Skeletal muscle cell (primary cell): ENCODE results near the gene TOMM70.

Experiments
- DNase-seq: peaks from one replicate; pipeline ENCODE4 v3.0.0-alpha.2; 2010; ENCODE audit warnings: low read depth
- H3K4me3 ChIP-seq: 2 replicates; pipeline ENCODE4 v1.5.1; 2011; ENCODE audit warnings: low read depth, mild to moderate bottlenecking, control low read depth, low read length, moderate library complexity

The TOMM70 gene

DNA sequence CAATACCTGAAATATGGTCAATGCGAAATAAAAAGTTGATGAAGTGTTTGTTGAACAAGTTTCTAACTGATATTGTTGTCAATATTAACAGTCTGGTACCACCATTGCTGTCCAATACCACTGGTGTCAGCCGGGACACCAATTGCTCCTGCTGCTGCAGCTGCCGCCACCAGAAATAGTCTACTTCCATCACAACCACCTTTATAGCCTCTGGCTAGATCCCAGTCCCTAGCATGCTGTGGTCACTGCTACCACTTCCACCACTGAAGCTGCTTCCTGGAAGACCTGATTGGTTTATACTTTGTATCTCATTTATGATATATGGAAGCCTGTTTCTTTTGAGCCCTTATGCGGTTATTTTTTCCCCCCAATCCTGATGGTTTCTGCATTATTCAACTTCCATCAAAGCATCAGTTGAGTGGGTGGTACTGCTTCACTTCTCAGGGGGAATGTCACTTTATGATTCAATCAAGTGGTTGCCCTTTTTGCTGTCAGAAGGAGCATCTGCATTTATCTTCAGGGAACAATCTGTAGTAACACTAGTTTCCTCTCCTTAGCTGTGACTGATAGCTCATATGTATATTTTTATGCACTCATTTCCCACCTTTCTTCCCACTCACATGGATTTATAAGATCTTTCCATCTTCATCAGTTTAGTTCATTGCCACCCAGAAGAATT lies 12.2 kb upstream of the TOMM70 start:
- DNase-seq, result no peak
- H3K4me3 ChIP-seq, result no peak overlapping the region

GRCh38 chr3:100411091-100411982 lies 10.4 kb upstream of the TOMM70 start:
- no peak for DNase-seq
- no peak overlapping the region for H3K4me3 ChIP-seq

GRCh38 chr3:100407977-100408532 lies 7.2 kb upstream of the TOMM70 start:
- no peak overlapping the region for H3K4me3 ChIP-seq
- DNase-seq, result no peak

- no peak for DNase-seq
- H3K4me3 ChIP-seq, result no peak overlapping the region
These were observed 6.3 kb upstream of the TOMM70 start for GRCh38 chr3:100407164-100407563.

- no peak for DNase-seq
- H3K4me3 ChIP-seq, result no peak overlapping the region
These were observed 3.3 kb upstream of the TOMM70 start for GRCh38 chr3:100404250-100404548.

DNA sequence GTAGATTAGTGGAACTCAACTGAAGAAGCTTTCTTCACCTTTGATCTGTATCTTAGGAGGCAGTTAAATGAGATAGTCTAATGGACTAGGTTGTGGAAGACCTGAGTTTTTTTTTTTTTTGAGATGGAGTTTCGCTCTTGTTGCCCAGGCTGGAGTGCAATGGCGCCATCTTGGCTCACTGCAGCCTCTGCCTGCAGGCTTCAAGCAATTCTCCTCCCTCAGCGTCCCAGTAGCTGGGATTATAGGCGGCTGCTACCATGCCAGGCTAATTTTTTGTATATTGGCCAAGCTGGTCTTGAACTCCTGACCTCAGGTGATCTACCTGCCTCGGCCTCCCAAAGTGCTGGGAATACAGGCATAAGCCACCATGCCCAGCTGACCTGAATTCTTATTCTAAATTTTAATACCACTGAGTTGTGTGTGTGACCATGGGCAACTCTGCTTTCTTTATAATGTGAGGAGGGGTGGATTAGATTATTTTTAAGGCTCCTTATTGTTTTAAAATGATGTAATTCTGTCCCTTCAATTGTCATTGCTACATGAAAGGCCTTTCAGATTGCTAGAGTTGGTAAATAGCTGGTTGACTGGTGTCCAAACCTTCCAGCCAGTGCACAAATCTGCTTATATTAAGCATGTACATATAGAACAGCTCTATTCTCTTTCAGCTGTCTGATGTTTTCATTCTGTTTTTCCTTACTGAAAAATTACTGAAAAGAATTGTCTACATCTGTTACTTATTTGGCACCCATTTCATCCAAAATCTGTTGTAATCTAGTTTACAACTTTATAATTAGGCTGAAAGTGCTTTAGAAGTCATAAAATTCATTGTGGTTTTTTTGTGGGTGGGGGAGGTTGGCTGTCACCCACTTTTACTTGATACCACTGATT lies 2.7 kb upstream of the TOMM70 start:
- DNase-seq, result no peak
- H3K4me3 ChIP-seq, result peak overlapping the region; percentile 94

- DNase-seq, result no peak
- H3K4me3 ChIP-seq, result peak overlapping the region; percentile 94
These were observed 2.0 kb upstream of the TOMM70 start for GRCh38 chr3:100402891-100403290.

GRCh38 chr3:100402256-100402655 lies 1.4 kb upstream of the TOMM70 start:
- no peak for DNase-seq
- peak overlapping the region; percentile 94 for H3K4me3 ChIP-seq

DNA sequence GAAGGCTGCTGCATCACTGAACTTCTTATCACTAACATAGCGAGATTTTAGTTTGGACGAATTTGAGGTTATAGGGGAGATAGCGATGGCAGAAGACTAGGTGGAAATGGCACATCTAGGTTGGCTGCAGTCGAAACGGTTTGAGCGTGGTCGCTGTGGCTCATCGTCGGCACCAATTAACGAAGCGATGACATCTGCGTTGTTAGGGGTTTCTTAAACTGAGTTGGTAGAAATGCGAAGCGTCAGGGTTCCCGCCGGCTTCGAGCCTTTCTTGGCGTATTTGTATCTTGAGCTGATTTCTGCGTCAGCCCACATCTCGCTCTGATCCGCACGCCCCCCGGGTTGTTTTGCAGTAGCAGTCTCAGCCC lies 769 bp upstream of the TOMM70 start:
- no peak for DNase-seq

GRCh38 chr3:100400419-100400779 lies 490 bp downstream of the TOMM70 start:
- H3K4me3 ChIP-seq, result peak overlapping the region; percentile 94

More for the DNA sequence above, 769 bp upstream of the TOMM70 start:
- peak overlapping the region; percentile 94 for H3K4me3 ChIP-seq

DNA sequence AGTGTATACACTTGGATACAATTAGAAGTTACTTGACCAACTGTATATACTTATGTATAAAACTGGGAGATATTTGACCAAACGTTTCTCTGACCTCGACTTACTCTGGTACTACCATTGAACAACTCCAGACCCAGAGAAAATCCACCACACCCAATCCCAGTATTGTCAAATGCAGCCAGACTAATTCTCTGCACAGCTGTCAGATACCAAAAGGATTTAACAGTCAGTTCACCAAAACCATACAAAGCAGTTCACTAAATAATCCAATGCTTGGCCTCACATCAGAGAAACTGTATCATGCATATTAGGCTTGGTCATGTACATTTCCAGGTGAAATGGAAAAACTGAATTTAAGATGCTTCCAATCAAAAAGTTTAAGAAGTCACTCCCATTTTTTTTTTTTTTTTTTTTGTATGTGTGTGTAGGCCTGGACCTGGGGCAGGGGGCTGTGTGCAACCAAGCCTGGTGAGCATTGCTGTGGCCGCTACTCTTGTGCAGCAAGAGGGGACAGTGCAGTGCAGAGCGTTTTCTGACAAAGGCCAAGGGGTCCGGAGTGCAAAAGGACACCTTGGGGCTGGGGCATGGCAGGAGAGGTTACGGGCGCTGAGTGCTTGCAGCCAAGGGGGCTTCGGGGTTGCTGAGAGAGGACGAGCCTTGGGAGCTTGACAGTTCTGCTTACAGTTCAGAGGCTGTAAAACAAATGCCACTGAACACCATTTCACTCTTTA lies 1.4 kb downstream of the TOMM70 start:
- no peak for DNase-seq

More at GRCh38 chr3:100400419-100400779, 490 bp downstream of the TOMM70 start:
- DNase-seq, result no peak

GRCh38 chr3:100396967-100397366 lies 3.9 kb downstream of the TOMM70 start:
- no peak for DNase-seq

More for the DNA sequence above, 1.4 kb downstream of the TOMM70 start:
- peak overlapping the region; percentile 94 for H3K4me3 ChIP-seq

GRCh38 chr3:100395679-100396431 lies 5.0 kb downstream of the TOMM70 start:
- no peak for DNase-seq
- no peak overlapping the region for H3K4me3 ChIP-seq

More at GRCh38 chr3:100396967-100397366, 3.9 kb downstream of the TOMM70 start:
- H3K4me3 ChIP-seq, result no peak overlapping the region

DNA sequence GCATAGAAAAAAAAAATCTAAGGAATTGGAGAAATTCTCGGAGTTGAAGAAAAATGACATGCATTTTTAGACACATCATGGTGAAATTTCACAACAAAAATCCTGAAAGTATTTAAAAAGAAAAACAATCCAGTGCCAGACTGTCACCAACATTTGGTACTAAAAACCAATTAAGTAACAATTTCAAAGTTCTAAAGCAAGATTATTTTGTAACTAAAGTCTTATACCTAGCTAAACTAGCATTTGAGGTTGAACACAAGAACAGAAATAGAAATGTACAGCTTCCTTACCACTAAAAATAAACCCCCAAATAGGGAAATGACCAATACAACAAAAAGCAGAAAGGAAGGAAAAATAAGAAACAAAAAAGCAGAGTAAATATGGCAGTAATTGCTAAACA lies 11.9 kb downstream of the TOMM70 start:
- no peak overlapping the region for H3K4me3 ChIP-seq
- DNase-seq, result no peak

GRCh38 chr3:100386437-100387074 lies 14.3 kb downstream of the TOMM70 start:
- H3K4me3 ChIP-seq, result no peak overlapping the region
- DNase-seq, result no peak

GRCh38 chr3:100384733-100385525 lies 16.0 kb downstream of the TOMM70 start:
- no peak for DNase-seq
- no peak overlapping the region for H3K4me3 ChIP-seq

- DNase-seq, result no peak
- no peak overlapping the region for H3K4me3 ChIP-seq
These were observed 24.6 kb downstream of the TOMM70 start for GRCh38 chr3:100376301-100376700.
